GM18861 (cell line): ENCODE data around the gene TPCN2.
"Not testable (repeated sequence)": the region's sequence is repeated elsewhere in the genome, so short reads cannot be mapped to it uniquely, and the experiment has no call there.

ENCODE experiments used
- ATAC-seq: cut with Tn5 transposase; IDR thresholded peaks from one replicate; pipeline ENCODE4 v1.9.1; 2021; ENCODE audit not compliant: unreplicated experiment

Gene TPCN2

DNA sequence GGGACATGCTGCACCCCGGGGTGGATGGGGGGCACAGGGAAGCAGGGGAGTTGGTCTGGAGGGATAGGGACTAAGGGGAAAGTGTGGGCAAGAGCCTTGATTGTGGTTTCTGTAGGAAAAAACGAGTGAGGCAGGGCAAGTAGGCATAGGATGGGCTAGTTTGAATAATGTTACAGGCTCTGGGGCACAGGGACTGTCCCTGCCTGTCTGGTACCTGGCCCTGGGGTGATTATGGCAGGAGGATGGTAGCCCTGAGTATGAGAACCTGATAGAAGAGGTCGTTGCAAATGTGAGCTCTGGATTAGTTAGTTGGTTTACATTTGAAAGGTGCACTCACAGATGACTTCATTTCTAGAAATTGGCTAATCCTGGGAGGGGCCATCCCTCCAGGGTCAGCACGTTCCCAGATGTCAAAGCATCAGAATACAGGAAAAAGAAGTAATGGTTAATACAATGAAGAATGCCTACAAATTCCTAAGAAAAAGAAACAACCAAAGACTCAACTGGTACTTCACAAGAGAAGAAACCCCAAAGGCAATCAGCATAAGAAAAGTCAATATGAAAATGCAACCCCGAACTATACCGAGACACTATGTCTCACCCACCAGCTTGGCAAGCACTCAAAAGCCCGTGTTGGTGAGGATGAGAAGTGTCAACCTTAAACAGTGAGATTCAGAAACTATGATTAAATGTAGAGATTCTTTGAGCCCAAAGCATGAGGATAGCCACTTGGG is 95.8 kb downstream of the TPCN2 start:
- no peak for ATAC-seq

DNA sequence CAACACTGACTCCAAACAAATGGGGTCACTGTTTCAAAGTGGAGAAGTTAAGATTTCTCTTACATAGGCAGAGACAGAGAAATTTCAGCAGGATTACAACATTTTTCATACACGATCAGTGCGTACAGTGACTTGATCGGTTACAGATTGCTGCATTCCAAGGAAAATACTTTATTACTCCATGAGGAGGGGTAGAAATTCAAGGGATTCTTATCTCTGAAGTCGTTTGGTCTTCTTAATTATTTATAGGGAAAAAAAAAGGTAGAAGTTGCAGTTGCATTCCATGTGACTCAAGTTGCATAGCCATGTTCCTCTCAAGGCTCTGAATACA is 96.3 kb downstream of the TPCN2 start:
- no peak for ATAC-seq

DNA sequence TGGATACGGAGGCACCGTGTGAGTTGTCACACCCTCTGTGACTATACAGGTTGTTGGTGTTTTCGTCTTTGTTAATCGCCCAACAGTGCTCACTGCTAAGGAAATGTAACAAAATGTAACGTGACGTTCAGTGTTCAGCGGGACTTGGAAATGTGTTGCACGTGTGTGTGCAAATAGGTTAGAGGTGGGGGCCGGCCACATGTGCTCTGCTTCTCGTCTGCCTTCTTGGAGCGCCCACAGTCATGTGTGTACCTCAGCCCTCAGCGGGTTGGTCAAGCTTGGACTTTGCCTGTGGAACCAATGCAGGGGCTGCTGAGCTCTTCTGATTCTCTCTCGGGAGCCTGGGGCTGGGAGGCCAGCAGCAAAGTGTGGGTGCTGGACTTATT is 99.6 kb downstream of the TPCN2 start:
- ATAC-seq: no peak

DNA sequence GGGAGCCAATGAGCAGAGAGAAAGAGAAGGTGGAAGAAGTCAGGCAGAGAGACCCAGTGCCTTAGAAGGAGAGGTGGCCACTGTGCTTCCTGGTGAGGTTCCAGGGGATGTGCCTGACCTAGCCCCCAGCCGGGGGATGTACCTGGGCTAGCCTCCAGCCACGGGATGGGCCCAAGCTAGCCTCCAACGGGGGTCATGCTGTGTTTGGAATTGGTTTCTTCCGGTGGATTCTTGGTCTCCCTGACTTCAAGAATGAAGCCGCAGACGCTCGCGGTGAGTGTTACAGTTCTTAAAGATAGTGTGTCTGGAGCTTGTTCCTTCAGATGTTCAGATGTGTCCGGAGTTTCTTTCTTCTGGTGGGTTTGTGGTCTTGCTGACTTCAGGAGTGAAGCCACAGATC is 100.1 kb downstream of the TPCN2 start:
- no peak for ATAC-seq

DNA sequence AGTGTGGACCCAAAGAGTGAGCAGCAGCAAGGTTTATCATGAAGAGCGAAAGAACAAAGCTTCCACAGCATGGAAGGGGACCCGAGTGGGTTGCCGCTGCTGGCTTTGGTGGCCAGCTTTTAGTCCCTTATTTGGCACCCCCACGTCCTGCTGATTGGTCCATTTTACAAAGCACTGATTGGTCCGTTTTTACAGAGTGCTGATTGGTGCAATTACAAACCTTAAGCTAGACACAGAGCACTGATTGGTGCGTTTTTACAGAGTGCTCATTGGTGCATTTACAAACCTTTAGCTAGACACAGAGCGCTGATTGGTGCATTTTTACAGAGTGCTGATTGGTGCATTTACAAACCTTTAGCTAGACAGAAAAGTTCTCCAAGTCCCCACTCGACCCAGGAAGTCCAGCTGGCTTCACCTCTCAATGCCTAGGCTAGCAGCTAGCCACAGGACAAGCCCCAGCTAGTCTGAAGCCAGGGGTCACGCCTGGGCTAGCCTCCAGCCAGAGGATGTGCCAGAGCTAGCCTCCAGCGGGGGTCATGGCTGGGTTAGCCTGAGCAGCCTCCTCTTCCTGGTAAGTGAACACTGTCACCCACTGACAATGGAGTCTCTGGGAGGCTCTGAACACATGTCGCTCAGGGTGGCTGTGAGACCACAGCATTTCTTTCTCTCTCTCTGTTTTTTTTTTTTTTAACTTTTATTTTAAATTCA is 100.8 kb downstream of the TPCN2 start:
- not testable (repeated sequence) for ATAC-seq

DNA sequence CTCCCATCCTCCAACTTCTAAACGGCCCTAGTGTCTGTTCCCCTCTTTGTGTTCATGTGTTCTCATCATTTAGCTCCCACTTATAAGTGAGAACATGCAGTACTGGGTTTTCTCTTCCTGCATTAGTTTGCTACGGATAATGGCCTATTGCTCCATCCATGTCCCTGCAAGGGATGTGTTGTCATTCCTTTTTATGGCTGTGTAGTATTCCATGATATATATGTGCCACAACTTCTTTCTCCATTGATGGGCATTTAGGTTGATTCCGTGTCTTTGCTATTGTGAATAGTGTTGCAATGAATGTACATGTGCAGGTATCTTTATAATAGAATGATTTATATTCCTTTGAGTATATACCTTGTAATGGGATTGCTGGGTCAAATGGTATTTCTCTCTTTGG is 101.4 kb downstream of the TPCN2 start:
- ATAC-seq: no peak

DNA sequence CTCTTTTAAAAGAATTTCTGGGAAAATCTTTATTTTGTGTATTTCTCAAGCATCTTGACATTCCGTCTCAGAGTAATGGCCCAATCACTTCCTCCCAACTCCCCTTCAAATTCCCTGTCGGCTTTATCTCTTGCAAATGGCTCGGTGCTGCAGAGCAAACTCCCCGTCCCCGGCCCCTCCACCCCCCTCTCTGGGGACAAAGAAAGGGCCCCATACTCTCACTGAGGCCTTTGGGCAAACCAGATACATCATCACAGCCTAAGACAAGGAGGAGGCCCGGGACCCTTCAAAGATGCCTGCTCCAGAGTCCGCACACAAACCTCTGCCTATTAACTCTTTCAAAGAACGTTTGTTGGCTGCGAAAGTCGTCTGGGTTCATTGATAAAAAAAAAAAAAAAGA is 103.1 kb downstream of the TPCN2 start:
- ATAC-seq: no peak

DNA sequence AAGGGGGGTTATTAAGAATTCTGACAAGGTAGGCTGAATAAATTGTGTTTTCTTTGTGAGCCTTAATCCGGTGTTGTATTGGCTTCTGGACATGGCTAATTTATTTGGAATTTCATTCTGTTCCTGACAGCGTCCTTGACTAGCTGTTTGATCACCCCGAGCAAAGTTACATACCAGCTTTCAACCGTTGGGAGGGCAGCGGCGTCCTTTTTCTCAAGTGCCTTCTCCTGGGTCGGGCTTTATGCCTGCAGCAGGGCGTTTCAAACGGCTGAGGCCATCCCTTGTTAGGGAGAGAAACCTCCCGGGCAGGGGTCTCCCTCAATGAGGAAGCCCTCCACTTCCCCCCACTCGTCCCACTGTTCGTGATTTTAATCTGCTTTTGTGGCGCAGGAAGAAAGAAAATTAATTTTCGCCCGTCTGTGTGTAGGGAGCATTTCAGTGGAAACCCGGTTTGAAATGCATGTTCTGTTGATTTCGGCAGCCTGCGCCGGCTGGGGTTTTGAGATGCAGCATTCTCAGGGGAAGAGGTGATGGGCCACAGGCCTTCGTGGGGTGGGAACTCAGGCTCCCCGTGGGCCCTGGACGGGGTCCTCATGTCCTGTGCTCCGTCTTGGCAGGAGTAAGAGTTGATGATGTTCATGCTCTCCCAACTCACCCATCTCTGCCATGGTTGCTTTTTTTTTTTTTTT is 104.1 kb downstream of the TPCN2 start:
- no peak for ATAC-seq

DNA sequence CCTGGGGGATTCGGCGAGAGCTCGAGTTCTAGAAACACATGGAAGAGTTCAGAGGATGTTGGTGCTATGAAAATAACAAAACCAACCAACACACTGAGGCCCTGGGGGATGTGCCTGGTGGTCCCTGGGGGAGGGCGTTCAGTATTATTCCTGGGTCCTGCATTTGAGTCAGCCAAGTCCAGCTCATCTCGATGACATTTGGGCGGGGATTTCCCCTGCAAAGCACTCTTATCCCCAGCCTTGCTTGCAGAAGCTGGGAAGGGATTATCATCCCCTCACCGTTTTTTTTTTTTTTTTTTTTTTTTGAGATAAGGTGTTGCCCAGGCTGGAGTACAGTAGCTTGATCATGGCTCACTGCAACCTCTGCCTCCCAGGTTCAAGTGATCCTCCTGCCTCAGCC is 104.9 kb downstream of the TPCN2 start:
- no peak for ATAC-seq

DNA sequence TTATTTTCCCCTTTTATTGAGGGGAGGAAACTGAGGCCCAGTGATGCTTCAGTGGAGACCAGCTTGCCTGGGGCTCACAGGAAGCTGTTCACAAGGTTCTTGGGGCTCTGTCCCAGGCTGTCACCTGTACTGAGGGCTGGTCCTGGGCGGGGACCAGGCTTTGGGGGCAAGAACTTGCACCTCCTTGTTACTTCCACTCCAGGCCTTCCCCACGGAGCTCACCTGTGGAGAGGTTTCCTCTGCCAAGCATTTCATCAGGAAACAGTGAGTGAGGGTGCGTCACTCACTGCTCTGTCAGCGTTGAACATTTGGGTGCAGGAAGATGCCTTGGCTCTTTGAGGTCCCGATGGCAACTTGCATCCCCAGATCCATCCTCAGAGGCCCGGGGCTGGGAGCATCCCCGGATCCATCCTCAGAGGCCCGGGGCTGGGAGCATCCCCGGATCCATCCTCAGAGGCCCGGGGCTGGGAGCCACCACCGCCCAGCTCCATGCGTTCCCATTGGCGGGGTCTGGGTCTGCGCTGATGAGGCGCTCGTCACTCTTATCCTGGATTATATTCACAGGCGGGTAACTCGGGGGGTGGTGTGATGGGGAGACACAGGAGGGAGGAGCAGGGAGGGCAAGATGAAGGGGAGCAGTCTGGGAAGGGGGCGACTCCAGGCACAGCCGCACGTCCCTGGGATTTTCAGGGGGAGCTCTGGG is 105.6 kb downstream of the TPCN2 start:
- ATAC-seq: no peak

DNA sequence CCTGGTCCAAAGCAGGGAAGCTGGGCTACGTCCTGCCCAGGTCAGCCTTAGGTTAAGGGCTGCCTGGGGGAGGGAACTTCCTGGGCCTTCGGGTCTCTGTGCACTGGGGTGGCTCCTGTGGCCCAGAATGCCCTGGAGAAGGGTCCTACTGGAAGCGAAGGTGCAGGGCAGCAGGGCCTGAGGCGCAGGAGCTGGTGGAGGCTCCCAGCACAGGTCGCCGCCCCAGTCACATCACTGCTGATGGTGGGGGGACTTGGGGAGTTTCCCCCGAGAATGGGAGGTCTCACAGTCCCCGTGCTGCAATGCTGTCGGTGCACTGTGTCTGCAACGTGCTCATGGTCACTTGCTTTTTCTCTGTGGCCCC is 106.2 kb downstream of the TPCN2 start:
- no peak for ATAC-seq

DNA sequence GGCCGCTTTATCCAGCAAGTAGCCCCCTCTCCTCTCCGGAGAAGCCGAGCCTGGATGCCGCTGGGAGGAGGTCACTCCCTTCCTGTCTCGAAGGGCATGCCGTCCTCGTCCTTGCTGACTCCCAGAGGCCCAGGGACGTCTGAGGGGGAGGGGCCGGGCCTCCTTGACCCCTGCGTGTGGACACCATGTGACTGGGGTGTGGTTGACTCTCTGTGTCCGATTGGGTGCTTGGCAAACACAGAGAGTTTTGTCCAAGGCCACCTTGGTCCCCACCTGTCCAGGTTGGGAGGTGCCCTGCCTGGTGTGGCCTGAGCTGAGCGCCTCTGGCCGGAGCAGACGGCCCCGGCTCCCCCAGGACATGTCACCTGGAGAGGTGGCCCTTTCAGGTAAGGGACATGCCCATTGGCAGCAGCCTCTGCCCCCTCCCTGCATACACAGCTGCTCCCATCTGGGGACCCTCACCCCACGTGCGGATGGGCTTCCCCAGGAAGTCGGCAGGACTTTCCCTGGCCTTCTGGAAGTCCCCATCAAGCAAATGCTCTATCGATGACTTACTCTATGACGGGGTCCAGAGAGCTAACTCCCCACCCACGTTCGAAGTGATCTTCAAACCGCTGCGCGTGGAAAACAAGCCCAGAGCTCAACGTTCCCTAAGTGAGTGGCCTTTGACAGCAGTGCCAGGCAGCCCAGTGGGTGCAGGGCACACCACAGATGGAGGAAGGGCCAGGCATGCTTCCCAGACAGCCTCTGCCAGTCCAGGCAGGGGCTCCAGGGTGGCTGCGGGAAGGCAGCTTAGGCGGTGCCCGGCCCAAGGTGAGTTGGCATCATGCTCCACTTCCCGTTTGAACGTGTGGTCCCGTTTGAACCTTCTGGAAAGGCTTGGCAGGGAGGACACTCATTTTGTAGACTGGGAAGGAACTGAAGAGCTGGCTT is 106.8 kb downstream of the TPCN2 start, which contains the start of gene SMIM38:
Gene SMIM38 (plus strand): TSS at position 634 of the 933 bp plus-strand sequence. CDS start 1,912 bp downstream, outside the sequence.
- ATAC-seq: no peak

DNA sequence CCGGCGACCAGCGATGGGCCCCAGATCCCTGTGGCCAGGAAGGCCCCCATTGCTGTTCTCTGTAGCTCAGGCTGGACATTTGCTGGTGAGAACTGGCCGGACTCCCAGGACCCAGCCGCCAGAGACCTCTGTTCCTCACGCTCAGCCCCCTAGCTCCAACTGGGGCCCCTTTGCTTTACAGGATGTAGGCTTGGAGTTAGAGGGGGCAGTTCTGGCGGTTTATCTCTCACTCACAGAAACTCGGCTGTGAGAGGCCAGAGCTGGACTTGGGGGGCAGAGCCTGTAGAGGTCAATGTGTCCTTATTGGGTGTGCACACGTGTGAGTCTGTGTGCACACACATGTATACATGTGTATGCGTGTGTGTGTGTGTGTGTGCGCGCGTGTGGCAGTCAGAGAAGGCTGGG is 107.5 kb downstream of the TPCN2 start:
- ATAC-seq: no peak

DNA sequence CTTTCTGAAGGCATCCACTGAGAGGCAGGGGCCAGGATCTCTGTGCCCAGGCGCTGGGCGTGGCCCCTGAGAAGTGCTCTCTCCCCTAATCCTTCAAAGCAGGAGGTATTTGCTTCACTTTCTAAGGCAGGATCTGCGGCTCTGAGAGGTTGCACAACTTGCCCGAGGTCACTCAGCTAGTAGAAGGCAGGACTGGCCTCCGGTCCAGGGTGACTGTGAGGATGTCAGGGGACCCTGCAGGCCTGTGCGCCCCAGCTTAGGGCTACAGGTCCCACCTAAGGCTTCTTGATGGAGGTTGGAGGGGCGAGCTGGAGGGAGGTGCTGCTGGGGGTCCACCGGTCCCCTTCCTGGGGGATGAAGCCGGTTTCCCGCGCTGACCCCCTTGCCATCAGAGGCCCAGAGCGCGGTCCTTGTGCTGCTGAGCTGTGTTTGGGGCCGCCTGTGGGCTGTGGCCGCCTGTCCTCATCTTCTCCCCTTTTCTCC is 108.0 kb downstream of the TPCN2 start:
- no peak for ATAC-seq

DNA sequence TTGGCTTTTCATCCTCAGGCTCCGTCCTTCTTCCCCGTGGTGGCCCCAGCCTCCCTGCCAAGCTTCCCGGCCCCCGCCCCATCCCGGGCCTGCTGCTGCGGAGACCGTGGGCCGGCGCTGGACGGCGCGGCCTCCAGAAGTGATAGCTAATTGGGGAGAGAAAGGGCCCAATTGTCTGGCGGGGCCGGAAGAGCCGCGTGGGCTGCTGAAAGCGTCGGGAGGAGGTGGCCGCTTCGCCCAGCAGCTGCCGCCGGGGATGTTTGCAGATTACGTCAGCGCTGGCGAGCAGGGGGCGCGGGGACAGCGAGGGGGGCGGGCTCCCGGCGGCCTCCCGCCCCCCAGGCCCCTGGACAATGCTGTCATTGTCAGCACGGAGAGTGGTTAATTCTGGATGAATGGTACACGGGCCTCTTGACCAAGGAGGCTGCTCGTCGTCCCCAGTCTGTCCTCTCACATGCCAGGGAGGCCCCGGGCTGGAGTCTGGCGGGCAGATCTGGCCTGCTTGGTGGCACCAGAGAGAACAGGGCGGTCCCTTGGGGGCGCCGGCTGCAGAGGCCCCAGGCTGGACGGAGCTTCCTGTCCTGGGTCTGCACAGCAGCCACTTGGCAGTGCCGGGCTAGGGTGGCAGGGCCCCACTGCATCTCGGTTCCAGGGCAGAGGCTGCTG is 108.6 kb downstream of the TPCN2 start:
- ATAC-seq: no peak

DNA sequence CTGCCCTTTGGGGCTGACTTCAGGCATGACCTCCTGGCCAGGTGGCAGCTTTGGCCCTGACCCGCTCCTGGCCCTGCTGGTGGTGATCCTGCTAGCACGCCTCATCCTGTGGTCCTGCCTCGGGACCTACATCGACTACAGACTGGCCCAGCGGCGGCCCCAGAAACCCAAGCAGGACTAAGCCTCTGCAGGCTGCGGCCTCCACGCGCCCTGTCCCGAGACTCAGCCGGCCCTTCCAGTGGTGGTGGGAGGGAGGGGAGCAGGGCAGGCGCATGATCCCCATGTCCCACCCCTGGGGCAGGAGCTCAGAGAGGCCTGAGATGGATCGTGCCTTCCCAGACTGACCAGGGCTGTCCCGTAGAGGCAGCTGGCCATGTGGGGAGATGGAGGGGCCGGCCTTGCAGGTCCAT is 109.1 kb downstream of the TPCN2 start:
- ATAC-seq: no peak

DNA sequence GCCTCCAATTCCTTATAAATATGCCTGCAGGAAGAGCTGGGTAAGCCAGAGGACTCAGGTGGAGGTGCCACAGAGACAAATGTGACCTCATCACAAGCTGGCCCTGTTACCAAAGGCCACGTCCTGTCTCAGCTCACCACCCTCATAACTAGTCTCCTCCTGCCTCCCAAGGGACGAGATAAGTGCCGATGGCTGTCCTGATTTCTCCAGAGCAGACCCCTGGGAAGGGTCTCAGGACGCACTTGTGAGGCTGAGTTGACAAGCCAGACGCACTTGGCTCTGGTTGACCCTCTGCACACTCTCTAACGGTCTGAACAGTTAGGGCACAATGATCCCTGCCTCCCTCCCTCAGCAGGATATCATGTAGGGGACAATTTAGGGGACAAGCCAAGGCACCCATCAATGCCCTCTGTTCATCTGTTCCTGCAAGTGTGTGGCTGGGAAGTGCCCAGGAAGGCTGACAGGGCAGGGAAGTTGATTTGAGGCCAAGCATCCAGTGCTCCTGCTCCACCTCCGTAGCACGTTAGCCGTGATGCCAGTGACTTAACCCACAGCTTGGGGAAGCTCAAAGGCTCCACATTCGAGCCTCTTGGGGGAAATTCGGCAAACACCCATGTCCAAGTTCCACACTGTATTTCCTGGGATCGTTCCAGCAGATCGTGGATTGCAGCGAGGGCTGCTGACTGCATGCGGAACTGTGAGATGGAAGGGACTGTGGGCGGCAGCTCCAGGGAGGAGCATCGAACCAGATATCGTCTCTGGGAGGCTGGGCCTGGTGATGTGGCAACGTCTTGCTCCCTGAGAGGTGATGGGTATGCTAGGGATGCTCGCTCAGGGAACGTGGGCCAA is 109.8 kb downstream of the TPCN2 start:
- no peak for ATAC-seq

DNA sequence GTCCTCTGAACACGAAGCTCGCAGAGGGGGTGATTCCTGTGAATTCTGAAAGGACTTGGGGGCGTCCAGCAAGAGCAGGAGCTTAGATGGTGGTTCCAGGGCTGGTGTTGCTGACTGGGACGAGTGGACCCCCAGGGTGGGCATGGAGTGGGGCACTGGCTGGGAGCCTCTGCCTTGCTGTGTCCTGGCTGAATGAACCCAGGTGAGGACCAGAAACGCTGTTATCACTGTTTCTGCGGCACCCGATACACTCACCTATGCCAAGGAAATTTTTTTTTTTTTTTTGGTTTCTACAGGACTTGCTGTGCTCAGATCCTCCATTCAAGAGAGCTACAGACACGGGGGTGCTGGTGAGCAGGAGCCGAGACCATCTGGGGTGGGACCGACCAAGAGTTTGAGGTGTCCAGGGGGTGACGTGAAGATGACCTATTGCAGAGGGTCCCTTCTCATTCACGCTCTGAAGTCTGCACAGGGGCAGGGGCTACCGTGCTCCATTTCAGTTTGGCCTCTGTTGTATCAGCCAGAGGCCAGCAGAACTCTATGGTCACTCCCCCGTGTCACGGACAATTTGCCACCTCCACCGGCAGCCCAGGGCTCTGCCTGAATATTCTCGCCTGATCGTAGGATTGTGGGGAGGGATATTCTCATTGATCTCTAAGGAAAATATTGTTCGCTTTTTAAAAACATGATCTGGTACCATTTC is 110.6 kb downstream of the TPCN2 start:
- ATAC-seq: no peak
